HG03159 (cell line): Measurements from ENCODE around the gene LSR.
"Not testable (repeated sequence)": the region's sequence is repeated elsewhere in the genome, so short reads cannot be mapped to it uniquely, and the experiment has no call there.

Source experiments
- ATAC-seq: cut with Tn5 transposase; IDR thresholded peaks from one replicate; pipeline ENCODE4 v1.9.1; 2021; ENCODE audit warnings: mild to moderate bottlenecking, moderate library complexity; ENCODE audit not compliant: unreplicated experiment

Gene LSR

DNA sequence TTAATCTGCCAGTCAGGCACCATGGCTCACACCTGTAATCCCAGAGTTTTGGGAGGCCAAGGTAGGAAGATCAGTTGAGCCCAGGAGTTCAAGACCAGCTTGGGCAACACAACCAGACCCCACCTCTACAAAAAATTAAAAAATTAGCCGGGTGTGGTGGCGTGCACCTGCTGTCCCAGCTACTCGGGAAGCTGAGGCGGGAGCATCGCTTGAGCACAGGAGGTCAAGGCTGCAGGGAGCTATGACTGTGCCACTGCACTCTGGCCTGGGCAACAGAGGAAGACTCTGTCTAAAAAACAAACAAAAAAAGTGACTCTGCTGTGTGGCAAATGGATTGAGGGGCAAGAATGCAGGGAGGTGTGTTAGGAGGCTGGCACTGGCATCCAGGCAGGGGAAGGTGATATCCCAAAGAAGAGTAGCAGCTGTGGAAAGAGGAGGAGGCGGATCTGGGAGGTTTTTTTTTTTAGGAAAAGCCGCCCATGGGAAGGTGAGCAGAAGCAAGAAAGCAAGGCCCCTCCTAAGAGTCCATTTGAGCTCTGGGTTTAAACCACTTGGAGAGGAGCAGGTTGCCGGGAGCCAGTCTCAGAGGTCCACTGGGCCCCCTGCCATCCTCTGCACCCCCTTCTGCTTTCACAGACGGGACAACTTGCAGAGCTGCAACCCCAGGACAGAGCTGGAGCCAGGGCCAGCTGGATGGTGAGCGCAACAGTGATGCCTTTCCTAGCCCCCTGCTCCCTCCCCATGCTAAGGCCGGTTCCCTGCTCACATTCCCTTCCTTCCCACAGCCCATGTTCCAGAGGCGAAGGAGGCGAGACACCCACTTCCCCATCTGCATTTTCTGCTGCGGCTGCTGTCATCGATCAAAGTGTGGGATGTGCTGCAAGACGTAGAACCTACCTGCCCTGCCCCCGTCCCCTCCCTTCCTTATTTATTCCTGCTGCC, 35.6 kb downstream of the LSR start:
- ATAC-seq = no peak

DNA sequence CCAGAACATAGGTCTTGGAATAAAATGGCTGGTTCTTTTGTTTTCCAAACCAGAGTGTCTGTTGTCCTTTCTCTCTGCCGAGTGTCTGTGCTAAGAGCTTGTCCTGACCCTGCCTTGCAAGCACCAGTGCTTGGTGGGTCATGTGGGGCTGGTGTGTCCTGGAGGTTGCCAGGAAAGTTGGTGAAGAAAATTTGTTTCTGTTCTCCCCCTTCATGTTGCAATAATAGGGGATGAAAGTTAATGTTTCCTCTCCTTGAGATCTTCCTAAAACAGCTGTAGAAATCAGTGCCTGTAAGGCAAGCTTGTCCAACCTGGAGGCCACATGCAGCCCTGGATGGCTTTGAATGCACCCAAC, 36.3 kb downstream of the LSR start:
- no peak for ATAC-seq

DNA sequence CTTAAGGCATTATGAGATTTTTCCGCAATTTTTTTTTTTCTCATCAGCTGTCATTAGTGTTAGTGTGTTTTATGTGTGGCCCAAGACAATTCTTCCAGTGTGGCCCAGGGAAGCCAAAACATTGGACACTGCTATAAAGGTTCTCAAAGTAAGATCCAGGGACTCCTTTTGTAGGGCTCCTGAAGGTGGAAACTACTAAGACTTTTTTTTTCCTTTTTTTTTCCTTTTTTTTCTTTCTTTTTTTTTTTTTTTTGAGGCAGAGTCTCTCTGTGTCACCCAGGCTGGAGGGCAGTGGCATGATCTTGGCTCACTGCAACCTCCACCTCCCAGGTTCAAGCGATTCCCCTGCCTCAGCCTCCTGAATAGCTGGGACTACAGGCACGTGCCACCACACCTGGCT, 36.7 kb downstream of the LSR start:
- ATAC-seq = not testable (repeated sequence)

DNA sequence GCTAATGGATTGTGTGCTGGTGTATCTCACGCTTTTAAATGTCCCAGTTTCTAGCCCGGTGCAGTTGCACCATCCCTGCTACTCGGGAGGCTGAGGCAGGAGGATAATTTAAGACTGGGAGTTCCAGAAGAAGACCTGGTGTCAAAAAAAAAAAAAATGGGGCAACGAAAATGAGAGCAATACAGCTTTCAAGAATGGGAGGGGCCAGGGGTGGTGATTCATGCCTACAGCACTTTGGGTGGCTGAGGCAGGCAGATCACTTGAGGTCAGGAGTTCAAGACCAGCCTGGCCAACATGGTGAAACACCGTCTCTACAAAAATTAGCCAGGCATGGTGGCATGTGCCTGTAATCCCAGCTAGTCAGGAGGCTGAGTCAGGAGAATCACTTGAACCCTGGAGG, 37.3 kb downstream of the LSR start:
- ATAC-seq = not testable (repeated sequence)

DNA sequence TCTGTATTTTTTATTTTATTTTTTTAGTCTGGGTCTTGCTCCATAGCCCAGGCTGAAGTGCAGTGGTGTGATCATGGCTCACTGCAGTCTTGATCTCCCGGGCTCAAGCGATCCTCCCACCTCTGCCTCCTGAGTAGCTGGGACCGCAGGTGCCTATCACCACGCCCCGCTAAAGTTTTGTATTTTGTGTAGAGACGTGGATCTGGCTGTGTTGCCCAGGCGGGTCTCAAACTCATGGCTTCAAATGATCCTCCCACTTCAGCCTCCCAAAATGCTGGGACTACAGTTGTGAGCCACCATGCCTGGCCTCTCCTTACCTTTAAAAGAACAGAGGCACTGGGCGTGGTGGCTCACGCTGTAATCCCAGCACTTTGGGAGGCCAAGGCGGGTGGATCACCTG, 38.9 kb downstream of the LSR start:
- ATAC-seq = no peak

DNA sequence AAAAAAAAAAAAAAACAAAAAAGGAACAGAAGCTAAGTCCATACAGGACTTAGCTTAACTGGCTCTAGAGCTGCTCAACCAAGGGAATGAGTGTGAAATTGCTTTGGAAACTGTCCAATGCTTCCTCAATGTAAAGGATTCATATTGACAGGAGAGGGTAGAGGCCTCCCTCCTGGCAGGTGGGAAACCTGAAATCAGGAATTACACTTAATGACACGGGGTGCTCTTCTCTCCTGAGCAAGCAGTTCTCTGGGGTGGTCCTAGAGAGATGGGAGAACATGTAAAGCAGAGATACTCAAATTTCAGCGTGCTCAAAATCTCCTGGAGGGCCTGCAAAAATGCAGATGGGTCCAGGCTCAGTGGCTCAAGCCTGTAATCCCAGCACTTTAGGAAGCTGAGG, 39.5 kb downstream of the LSR start:
- ATAC-seq = no peak

DNA sequence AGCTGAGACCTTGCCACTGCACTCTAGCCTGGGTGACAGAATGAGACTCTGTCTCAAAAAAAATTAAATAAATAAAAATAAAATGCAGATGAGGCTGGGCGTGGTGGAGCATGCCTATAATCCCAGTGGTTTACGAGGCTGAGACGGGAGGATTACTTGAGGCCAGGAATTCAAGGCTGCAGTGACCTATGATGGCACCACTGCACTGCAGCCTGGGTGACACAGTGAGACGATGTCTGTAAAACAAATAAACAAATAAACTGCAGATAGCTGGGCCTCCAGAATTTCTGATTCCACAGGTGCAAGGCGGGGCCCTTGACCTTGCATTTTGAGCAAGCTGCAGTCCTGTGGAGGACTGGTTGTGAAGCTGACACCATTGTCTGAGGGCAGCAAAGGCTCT, 40.1 kb downstream of the LSR start:
- ATAC-seq = no peak

DNA sequence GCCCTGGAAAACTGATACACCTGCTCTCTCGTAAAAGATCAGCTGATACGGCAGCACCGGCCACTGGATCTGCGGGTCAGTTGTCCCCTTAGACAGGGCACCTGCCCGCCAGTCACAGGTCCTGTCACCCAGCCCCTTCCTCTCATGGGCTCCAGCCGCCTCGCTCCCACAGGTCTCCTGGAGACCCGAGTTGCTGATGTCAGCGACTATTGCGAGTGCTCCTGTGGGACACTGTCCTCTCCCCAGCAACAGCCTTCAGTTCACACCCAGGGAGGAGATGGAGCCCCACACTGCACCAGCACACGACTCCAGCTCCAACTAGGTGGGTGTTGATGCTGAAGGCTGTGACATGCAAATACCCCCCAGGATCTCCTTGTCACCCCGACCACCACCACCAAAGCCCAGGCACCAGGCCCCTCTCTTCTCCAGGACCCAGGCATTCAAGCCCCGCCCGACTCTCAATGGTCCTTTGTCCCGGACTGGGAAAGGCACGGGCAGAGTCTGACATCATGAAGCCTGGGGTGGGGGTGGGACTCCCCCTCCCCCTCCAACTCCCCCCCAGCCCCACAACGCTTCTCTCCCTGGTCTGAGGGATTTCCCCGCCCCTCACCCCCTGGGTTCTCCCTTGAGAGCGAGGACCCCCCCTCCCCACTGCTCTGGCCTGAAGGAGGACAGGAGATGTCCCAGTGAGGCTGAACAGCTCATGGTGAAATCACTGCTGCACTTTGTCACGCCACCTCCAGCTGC, 41.8 kb downstream of the LSR start:
- ATAC-seq = no peak

DNA sequence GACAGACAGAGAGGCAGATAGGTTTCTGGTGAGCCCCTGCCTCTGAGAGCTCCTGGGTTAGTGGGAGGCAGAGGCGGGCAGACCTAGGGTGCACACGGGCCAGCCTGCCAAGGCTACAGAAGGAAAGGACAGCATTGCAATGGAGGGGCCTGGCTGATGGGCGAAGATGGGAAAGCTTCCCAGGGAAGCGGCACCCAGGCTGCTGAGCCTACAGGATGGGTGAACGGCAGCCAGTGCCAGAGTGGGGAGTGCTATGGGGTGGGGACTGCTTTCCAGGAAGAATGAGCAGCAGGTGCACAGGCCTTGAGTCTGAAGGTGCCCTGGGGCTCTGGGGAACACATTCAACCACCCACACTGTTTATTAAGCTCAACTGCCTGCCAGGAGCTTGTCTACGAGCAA, 42.5 kb downstream of the LSR start:
- ATAC-seq = no peak

DNA sequence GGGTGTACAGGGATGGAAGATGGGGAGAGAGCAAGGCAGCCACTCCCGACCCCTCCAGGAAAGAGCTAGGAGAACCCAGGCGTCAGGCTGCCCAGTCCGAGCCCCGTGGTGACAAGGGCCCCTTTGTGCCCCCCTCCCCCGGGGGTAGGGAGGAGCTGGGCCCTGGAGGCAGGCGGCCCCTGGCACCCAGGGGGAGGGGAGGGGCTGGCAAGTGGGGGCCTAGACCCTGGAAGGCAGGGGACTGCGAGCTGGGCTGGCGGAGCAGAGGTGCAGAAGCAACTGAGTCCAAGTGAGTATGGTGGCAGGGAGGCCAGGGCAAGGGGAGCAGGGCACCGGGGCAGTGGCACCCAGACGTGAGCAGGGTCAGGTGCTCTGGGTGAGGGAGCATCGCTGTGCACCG, 43.1 kb downstream of the LSR start, which contains the start of gene MAG:
MAG (plus strand) TSS at position 246 of the 400 bp plus-strand sequence. CDS start 3,248 bp downstream, outside the sequence.
- no peak for ATAC-seq

DNA sequence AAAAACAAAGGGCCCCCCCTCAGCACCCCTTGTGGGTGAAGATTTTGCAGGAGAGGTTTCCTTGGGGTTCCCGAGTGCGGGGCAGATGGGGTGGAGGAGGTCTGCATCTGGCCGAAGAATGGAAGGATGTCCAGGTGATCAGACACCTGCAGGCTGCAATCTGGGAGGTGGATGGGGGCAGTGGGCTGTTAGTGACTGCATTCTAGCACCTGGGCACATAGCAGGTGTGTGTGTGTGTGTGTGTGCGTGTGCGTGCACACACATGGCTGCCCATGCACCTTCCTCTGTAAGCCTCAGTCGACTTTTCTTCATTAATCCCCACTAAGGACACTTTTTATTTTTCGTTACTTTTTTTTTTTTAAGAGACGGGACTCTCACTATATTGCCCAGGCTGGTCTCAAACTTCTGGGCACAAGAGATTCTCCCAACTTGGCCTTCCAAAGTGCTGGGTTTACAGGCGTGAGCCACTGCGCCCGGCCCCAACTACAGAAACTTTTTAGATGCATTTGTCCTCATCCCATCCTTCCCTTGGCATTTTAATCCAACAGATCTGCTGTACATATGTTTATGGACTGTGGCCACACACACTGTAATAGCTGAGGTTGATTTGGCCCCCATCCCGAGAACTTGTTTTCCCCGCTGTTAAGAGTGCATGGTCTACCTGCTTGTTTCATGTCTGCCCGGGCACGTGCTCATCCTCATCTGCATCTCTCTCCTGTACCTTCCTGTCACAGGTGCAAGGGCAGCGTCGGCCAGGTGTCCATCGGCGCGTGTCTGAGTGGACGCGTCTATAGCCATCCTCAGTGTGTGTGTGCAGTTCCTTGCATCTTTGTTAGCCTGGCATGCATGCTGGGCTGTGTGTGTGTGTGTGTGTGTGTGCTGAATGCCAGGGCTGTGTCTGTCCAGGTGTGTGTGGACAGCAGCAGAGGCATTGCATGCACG, 43.9 kb downstream of the LSR start:
- no peak for ATAC-seq

DNA sequence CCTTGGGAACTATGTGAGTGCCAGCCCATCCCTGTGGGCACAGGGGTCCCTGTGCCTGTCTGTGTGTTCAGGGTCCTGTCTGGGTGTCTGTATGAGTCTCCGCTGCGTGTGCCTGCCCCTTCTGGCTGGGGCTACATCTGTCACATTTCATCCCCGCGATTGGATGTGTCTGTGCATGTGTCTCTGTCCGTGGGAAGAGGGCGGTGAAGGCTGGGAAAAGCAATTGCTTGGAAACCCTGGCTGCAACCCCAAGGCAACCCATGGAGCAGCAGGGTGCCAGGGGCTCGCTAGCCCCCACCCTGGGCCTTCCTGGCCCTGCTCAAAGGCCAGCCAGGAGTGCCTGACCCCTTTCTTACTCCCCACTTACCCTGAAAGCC, 44.5 kb downstream of the LSR start:
- no peak for ATAC-seq

DNA sequence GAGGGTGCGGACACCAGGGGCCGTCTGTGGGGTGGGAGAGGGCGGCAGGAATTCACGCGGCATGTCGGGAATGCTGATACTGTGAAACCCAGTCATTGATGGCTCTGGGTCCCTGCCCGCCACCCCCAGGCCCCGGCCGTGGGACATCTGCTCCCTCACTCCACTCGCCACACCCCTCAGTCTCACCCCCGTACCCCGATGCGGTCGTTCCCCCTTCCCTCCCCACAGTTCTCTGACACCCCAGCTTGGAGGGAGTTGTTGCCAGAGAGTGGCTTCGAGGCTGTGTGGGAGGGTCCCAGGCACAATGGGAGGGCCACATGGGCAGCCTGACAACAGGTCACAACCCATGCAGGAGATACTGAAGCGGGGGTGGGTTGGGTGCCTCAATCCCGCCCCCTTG, 45.0 kb downstream of the LSR start:
- ATAC-seq = no peak

DNA sequence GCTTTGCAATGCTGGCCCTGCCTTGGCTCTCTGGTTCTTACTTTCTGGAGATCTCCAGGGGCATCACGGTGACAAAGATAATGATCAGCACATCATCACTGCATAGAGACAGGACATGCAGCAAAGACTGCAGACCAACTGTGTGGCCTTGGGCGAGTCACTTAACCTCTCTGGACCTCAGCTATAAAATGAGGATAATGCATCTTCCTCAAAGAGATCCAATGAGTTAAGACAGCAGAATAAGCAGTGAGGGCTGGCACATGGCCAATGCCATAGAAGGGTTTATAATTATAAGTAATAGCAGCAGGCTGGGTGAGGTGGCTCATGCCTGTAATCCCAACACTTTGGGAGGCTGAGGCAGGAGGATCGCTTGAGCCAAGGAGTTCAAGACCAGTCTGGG, 45.5 kb downstream of the LSR start:
- ATAC-seq = no peak

DNA sequence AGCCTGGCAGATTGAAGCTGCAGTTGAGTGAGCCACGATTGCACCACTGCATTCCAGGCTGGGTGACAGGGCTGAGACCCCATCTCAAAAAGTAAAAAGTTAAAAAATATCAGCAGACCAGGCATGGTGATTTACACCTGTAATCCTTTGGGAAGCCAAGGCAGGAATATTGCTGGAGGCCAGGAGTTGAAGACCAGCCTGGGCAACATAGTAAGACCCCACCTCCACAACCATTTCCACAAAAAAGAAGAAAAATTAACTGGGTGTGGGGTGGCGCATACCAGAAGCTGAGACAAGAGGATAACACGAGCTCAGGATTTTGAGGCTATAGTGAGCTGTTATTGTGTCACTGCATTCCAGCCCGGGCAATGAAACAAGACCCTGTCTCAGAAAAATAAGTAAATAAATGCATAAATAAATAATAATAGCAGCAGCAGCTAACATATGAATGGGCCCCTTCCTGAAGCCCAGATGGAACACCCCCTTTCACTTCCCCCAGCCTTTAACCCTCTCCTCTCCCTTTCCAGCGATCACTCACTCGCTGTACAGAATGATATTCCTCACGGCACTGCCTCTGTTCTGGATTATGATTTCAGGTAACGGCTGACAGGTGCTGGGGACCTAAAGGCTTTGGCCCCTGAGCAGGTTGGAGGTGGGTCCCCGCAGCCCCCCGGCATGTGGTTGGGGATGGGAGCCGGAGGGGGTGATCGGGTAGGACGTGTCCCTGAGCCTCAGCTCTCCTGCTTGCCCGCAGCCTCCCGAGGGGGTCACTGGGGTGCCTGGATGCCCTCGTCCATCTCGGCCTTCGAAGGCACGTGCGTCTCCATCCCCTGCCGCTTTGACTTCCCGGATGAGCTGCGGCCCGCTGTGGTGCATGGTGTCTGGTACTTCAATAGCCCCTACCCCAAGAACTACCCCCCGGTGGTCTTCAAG, 46.3 kb downstream of the LSR start:
- ATAC-seq = no peak

DNA sequence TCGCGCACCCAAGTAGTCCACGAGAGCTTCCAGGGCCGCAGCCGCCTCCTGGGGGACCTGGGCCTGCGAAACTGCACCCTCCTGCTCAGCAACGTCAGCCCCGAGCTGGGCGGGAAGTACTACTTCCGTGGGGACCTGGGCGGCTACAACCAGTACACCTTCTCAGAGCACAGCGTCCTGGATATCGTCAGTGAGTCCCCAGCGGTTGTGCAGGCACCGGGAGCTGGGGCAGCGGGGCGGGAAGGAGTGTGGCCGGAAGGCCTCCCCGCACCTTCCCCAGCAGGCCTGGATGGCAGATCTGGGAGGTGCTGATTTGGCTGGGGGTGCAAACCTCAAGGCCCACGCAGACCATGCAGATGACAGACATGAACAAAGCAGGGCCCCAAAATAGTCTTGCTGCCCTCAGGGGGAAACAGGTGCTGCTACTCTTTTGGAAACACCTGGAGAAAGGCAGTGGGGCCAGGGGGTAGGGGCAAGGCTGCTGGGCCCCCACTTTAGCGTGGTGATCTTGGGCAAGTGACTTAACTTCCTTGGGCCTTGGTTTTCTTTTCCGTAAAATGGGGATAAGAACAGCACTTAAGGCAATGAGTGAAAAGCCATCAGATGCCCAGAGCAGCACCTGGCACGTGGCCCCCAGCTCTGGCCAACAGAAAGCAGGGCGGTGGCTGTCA, 47.1 kb downstream of the LSR start:
- no peak for ATAC-seq

DNA sequence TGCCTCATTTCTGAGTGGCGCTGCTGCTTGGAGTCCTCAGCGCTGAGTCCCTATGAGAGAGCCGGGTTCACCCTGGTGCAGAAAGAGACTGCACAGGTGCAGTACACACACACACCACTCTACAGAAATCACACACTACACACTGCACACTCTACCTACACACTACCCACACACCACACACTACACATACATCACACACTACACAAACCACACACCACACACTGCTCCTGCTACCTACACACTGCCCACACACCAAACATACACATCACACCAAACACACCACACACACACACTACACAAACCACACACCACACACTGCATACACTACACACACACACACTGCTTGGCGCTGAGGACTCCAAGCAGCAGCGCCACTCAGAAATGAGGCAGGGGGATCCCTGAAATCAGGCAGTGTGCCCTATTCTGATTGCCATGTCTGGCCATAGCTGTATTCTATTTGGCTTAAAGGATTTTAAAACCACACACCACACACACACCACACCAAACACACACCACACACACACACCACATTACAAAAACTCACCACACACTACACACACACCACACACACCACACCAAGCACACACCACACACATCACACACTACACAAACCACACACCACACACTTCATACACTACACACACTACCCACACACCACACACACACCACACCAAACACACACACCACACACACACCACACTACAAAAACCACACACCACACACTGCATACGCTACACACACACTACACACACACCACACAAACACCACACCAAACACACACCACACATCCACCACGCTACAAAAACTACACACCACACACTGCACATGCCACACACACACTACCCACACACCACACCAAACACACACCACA, 48.1 kb downstream of the LSR start:
- no peak for ATAC-seq

DNA sequence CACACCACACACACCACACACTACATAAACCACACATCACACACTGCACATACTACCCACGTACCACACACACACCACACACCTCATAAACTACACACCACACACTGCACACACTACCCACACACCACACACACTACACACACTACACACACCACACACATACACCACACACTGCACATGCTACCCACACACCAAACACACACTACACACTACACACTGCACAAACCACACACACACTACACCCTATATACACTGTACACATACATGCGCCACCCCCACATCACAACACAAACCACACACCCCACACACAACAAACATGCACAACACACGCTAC, 48.7 kb downstream of the LSR start:
- ATAC-seq = no peak

DNA sequence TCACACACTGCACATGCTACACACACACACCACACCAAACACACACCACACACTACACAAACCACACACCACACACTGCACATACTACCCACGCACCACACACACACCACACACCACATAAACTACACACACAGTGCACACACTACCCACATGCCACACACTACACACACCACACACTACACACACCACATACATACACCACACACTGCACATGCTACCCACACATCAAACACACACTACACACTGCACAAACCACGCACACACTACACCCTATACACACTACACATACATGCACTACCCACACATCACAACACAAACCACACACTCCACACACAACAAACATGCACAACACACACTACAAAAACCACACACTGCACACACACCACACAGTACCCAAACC, 49.1 kb downstream of the LSR start:
- ATAC-seq = no peak
